Lower lobe of right lung (tissue), 2 donors: Measurements from ENCODE around the gene CNOT2. TPM values are rescaled to one million over a fixed set of nuclear protein-coding genes. Genes with fewer than 3 reads are reported as not detected.
A peak's percentile ranks its signal among the peaks of the same experiment; 100 is the strongest.

ENCODE experiments used
- ATAC-seq, 2 donors: fragments of 200-7000 bp; cut with Tn5 transposase; one replicate each; pipeline ENCODE4 v1.9.1; 2020 to 2022; ENCODE audit warnings: mild to moderate bottlenecking in 2 of 2, moderate library complexity in 2 of 2
- DNase-seq: peaks from one replicate; pipeline ENCODE4 v3.0.0-alpha.2; 2020
- H3K27ac ChIP-seq: fragments of 200-600 bp; one replicate; pipeline ENCODE4 v1.8.0; 2022
- H3K27me3 ChIP-seq: fragments of 200-600 bp; one replicate; pipeline ENCODE4 v1.8.0; 2022; ENCODE audit warnings: low read depth
- H3K36me3 ChIP-seq: fragments of 200-600 bp; one replicate; pipeline ENCODE4 v1.8.0; 2022; ENCODE audit warnings: mild to moderate bottlenecking
- H3K4me1 ChIP-seq: fragments of 200-600 bp; one replicate; pipeline ENCODE4 v1.8.0; 2022
- H3K4me3 ChIP-seq: fragments of 200-600 bp; one replicate; pipeline ENCODE4 v1.8.0; 2022; ENCODE audit warnings: mild to moderate bottlenecking
- H3K9me3 ChIP-seq: fragments of 200-600 bp; one replicate; pipeline ENCODE4 v1.8.0; 2022
- intact Hi-C: fragments of 100-400 bp; cut with DNase I; formaldehyde crosslinking; loops from one replicate; pipeline ENCODE4 v1.11.0; 2022
- total RNA-seq: library from RNA; stranded (reverse); fragmentation: NEBNext Ultra II Directional; extraction: Animal tissue kit (Norgen Biotek cat#: 25700); gene quantifications from one replicate; pipeline ENCODE4 v1.2.1, GENCODE V29; 2021
- TF ChIP-seq, protein P1 (sequence below): fragments of 200-600 bp; IDR thresholded peaks from one replicate; pipeline ENCODE4 v1.8.0; 2022; ENCODE audit warnings: antibody characterized with exemption, mild to moderate bottlenecking
- donor health status: DM: no; HTN: yes; CAD: no; lungs with severe emphysema.

CNOT2 gene
- total RNA-seq, 1 donor from 2014 or later, result 66.2 TPM

DNA sequence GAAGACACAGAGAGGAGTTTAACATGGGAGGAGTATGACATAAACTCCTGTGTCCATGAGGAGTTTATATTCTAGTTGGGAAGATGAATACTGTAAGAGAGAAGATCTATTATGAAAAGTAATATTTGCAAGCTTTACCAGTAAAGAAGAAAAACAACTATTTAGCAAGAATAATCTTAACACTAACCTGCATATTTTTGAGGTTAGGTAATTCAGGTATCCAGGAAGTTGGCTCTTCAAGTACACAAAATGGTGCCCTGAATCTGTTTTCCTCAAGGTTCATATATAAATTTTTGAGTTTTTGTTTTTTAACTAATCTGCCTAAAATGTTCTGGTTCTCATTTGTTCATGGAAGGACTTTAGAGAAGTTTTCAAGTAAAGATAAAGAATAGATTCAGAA lies 89.0 kb downstream of the CNOT2 start:
- TF ChIP-seq, protein P1, sequence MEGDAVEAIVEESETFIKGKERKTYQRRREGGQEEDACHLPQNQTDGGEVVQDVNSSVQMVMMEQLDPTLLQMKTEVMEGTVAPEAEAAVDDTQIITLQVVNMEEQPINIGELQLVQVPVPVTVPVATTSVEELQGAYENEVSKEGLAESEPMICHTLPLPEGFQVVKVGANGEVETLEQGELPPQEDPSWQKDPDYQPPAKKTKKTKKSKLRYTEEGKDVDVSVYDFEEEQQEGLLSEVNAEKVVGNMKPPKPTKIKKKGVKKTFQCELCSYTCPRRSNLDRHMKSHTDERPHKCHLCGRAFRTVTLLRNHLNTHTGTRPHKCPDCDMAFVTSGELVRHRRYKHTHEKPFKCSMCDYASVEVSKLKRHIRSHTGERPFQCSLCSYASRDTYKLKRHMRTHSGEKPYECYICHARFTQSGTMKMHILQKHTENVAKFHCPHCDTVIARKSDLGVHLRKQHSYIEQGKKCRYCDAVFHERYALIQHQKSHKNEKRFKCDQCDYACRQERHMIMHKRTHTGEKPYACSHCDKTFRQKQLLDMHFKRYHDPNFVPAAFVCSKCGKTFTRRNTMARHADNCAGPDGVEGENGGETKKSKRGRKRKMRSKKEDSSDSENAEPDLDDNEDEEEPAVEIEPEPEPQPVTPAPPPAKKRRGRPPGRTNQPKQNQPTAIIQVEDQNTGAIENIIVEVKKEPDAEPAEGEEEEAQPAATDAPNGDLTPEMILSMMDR, result no peak
- no peak overlapping the region for H3K27ac ChIP-seq
- intact Hi-C loops, result no loop called here
- ATAC-seq (no peak), DNase-seq (no peak)
- no peaks in the 10 kb centered on the region for H3K9me3 ChIP-seq
- H3K27me3 ChIP-seq, result no peaks in the 10 kb centered on the region
- H3K4me3 ChIP-seq, result no peak overlapping the region
- no peaks in the 10 kb centered on the region for H3K4me1 ChIP-seq
- H3K36me3 ChIP-seq, result peaks cover 20% of the 10 kb centered on the region

DNA sequence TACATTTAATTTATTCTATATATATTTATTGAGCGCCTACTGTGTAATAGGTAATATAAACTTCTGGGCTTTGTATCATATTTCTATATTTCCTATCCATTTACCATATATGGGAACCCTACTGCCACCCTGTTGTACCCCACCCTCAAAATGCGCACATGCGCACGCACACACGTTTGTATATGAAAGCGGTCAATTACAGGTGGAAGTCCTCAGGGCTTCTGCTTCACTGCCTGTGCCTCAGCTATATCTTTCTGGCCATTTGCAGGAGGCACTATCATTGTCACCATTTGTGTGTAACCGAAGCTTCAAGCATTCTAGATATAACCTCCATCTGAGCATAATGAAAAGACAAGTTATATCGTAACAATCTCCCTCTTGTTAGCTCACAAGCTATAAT lies 91.5 kb downstream of the CNOT2 start:
- Histone ChIP-seq H3K36me3 (peaks cover 45% of the 10 kb centered on the region), H3K4me1 (no peaks in the 10 kb centered on the region), H3K9me3 (no peaks in the 10 kb centered on the region), H3K27ac (no peak overlapping the region), H3K27me3 (no peaks in the 10 kb centered on the region), H3K4me3 (no peak overlapping the region)
- no peak for ATAC-seq
- DNase-seq, result no peak
- TF ChIP-seq, protein P1, result no peak
- intact Hi-C loops, result no loop called here

DNA sequence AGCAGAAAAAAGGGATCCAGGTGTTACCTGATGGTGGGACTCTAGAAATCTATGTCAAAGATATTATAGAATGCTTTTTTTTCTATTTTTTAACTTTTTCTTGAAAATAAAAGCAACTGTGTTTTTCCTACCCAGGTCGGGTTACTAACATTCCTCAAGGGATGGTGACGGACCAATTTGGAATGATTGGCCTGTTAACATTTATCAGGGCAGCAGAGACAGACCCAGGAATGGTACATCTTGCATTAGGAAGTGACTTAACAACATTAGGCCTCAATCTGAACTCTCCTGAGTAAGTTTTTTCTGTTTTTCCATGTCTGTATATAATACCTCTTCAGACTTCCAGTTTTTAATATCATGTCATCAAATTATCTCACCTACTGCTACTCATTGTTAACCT lies 95.3 kb downstream of the CNOT2 start:
- no peak overlapping the region for H3K4me3 ChIP-seq
- H3K9me3 ChIP-seq, result no peaks in the 10 kb centered on the region
- intact Hi-C loops, result no loop called here
- no peaks in the 10 kb centered on the region for H3K27me3 ChIP-seq
- DNase-seq (no peak), ATAC-seq (no peak)
- H3K27ac ChIP-seq, result no peak overlapping the region
- no peaks in the 10 kb centered on the region for H3K4me1 ChIP-seq
- H3K36me3 ChIP-seq, result peaks cover 78% of the 10 kb centered on the region
- TF ChIP-seq, protein P1, result no peak

DNA sequence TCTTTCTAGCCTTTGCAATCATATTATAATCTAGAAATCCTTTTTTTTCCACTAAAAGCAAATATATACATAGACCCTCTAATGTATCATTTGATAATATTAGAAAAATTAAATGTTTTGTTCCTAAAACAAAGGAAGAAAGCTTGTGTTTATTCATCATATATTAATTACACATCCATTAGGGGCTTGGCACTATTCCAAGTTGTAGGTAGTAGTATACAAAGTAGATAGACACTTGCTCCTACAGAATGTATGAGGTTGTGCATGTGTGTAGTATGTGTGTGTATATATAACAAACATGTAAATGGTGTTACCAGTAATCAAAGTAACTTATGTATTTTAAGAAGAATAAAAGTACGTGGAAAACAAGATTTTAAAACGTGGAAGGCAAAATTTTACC lies 107.8 kb downstream of the CNOT2 start:
- Histone ChIP-seq H3K9me3 (no peaks in the 10 kb centered on the region), H3K36me3 (peaks cover 37% of the 10 kb centered on the region), H3K27me3 (no peaks in the 10 kb centered on the region), H3K4me1 (no peaks in the 10 kb centered on the region), H3K27ac (no peak overlapping the region), H3K4me3 (no peak overlapping the region)
- intact Hi-C loops, result no loop called here
- TF ChIP-seq, protein P1, result no peak
- no peak for DNase-seq
- ATAC-seq, result no peak

DNA sequence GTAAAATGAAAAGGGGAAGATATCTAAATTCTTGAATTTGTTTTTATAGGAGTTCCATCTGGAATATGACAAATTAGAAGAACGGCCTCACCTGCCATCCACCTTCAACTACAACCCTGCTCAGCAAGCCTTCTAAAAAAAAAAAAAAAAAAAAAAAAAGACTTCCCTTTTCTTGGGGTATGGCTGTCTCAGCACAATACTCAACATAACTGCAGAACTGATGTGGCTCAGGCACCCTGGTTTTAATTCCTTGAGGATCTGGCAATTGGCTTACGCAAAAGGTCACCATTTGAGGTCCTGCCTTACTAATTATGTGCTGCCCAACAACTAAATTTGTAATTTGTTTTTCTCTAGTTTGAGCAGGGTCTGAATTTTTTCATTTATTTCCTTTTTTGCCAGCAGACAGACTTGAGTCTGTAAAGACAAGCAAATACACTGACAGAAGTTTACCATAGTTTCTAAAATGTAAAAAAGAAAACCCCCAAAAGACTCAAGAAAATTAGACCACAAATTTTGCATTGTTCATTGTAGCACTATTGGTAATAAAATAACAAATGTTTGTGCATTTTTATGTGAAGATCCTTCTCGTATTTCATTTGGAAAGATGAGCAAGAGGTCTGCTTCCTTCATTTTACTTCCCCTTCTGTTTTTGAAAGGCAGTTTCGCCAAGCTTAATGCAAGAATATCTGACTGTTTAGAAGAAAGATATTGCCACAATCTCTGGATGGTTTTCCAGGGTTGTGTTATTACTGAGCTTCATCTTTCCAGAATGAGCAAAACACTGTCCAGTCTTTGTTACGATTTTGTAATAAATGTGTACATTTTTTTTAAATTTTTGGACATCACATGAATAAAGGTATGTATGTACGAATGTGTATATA lies 110.8 kb downstream of the CNOT2 start:
- H3K9me3 ChIP-seq, result no peaks in the 10 kb centered on the region
- no peaks in the 10 kb centered on the region for H3K27me3 ChIP-seq
- H3K36me3 ChIP-seq, result peaks cover 18% of the 10 kb centered on the region
- no peaks in the 10 kb centered on the region for H3K4me1 ChIP-seq
- TF ChIP-seq, protein P1, result no peak
- H3K4me3 ChIP-seq, result no peak overlapping the region
- intact Hi-C loops, result no loop called here
- peak in 1 of 2 donors; percentile 29 for ATAC-seq
- no peak overlapping the region for H3K27ac ChIP-seq
- DNase-seq, result no peak
